DMS79 treated with DMSO at 0.1 percent for 48 hours (cell line): ENCODE data around the gene GPR149.
"Not testable (repeated sequence)": the region's sequence is repeated elsewhere in the genome, so short reads cannot be mapped to it uniquely, and the experiment has no call there.

Source experiments
- DNase-seq: peaks from one replicate; lab custom pipeline; 2025; lab: John Stamatoyannopoulos, UW

GPR149 gene

GRCh38 chr3:154430014-154430413 lies at the start of gene GPR149:
Gene GPR149, minus strand, starts transcription at chr3:154430190. Its CDS starts 575 bp downstream, at chr3:154429615.
- peak; percentile 58 for DNase-seq

DNA sequence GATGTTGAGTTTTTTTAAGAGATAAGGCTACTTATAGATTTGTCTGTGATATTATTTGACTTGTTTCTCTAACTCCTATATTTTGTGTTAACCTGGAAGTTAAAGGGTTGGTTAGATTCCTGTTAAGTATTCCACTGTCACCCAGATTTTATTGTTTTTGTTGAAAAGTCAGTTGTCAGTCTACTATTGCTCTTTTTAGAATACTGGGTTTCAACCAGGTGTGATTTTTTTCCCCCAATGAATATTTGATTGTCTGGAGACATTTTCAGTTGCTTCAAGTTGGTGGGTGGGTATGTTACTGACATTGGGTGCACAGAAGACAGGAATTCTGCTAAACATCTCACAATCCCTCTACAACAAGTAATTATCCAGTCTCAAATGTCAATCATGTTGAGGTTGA lies 43.8 kb upstream of the GPR149 start:
- no peak for DNase-seq

DNA sequence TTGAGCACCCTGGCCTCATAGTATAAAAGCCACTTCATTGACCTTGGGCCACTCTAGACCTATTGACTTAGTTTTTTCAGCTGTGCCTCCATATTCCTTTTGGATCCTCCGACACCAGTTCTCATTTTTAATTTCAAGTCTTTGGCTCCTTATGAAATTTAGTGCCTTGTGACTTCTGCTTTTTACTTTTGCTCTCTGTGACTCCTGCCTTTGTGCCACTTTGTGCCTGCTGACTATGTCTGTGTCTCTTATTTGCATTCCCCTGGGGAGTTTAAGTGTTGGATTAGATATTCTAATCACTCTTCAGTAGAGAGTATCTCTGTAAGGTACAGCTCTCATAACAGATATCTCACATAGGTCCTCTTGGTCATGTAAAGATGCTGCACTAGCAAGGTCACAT lies 39.6 kb upstream of the GPR149 start:
- DNase-seq: no peak

GRCh38 chr3:154464440-154465190 lies 34.6 kb upstream of the GPR149 start:
- no peak for DNase-seq

DNA sequence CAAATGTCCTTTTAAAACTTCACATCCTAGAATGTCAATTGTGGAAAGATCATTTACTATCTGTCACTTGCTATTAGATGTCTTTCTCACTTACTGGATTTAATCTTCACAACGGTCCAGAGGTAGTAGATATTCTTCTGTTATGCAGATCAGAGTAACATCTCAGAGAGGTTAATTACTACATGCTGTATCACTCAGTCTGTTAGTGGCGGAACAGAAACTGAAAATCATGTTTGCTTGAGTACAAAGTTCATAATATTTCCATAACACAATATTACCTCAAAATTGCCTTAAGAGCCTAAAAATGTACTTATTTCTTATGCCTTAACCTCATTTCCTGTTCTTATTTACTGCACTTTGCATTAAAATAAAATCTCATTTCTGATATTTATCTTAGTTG lies 28.6 kb upstream of the GPR149 start:
- DNase-seq: no peak

DNA sequence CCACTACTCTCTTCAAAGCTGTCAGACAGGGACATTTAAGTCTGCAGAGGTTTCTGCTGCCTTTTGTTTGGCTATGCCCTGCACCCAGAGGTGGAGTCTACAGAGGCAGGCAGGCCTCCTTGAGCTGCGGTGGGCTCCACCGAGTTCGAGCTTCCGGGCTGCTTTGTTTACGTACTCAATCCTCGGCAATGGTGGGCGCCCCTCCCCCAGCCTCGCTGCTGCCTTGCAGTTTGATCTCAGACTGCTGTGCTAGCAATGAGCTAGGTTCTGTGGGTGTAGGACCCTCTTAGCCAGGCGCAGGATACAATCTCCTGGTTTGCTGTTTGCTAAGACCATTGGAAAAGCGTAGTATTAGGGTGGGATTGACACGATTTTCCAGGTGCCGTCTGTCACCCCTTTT lies 9.1 kb upstream of the GPR149 start:
- DNase-seq: not testable (repeated sequence)

- no peak for DNase-seq
These were observed 1.1 kb upstream of the GPR149 start for GRCh38 chr3:154431043-154431442.

GRCh38 chr3:154428286-154429206 lies 1.4 kb downstream of the GPR149 start:
- DNase-seq: peak; percentile 20

- DNase-seq: peak; percentile 42
These were observed 2.2 kb downstream of the GPR149 start for GRCh38 chr3:154427685-154428285.

DNA sequence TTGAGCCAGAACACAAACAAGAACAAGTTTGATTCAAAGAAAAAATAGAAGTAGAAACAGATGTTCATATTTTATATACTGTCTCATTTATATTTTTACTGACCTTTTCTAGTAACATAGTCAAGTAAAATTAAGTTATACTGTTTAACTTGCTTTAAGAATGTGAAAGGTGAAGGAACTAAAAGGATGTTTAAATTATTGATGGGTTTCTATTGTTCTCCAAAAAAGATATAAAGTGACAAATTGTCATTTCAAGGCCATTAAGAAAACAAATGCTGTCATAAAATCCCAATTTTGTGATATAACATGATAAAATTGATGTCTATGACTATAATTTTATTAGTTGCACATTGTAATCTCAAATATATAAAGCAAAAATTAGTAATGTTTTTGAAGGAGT lies 7.3 kb downstream of the GPR149 start:
- DNase-seq: no peak

- no peak for DNase-seq
These were observed 8.9 kb downstream of the GPR149 start for GRCh38 chr3:154421083-154421482.

DNA sequence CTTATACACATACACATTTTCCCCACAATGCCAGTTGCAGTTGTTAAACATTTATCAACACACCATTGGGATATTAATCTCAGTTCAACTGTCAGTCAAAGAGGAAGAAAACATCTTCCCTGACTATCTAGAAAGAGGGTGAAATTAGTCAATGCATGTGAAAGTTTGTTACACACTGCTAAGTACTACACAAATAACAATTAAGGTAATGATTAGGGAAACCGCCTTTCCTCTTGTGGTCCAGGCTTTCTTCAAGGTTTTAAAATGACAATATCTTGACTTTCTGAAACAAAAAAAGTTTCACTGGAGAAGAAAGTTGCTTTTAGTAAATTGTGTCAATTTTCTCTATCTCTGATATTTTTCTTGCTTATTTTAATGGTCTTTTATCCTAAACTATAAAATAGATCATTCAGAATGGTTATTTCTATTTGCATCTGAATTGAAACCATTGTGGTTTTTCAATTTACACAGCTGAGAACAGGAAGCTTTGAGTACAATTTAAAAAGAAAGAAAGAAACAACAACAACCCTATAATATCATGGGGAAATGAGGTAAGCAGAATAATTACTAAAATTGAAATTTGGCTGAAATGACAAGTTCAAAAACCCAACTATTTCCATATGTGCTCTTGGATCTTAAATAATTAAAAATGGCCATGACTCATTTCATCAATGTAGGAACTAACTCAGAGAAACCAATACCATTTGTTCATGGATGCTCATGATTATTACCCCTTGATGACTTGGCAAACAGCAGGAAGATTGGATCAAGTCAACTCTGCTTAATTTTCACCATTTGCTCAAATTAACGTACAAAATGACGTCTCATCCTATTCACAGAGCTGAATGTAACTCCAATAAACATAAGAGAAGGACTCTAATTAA lies 31.7 kb downstream of the GPR149 start:
- DNase-seq: no peak

GRCh38 chr3:154389861-154390260 lies 40.1 kb downstream of the GPR149 start:
- no peak for DNase-seq

DNA sequence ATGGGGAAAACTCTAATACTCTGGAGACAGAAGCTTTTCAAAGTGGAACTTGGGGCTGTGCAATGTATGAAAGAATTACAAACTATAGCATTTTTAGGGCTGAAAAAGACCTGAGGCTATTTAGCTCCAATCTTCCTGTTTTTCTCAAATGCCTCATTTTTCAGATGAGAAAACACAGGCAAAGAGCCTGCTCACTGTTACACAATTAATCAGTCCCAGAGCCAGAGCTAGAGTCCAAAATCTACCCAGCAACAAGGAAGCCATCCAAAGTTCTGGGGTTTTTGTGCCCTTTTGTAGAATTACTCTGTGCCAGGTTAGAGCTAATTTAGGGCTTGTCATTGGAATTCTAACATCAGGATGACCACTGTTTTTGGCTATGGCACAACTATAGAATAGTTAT lies 45.5 kb downstream of the GPR149 start:
- DNase-seq: no peak

- no peak for DNase-seq
These were observed 51.7 kb downstream of the GPR149 start for GRCh38 chr3:154378311-154378710.

DNA sequence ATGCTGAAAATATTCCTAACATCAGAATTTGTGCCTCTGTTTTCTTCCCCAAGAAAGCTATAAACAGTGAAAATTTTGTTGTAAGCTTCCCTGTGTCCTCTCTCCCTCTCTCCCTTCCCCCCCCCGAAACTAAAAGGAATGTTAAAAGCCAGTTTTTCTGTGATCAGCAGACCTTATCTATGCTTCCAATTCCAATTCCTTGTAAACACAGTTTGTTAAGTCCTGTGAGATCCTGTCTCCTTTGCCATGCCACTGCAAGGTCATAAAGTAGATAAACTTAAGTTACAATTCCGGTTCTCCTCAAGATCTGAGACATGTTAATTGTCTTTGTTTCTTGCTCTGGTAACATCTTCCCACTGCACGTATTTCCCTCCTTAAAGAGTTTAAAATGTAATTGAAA lies 62.8 kb downstream of the GPR149 start:
- no peak for DNase-seq

GRCh38 chr3:154364849-154365248 lies 65.1 kb downstream of the GPR149 start:
- no peak for DNase-seq

GRCh38 chr3:154361099-154361498 lies 68.9 kb downstream of the GPR149 start:
- no peak for DNase-seq

DNA sequence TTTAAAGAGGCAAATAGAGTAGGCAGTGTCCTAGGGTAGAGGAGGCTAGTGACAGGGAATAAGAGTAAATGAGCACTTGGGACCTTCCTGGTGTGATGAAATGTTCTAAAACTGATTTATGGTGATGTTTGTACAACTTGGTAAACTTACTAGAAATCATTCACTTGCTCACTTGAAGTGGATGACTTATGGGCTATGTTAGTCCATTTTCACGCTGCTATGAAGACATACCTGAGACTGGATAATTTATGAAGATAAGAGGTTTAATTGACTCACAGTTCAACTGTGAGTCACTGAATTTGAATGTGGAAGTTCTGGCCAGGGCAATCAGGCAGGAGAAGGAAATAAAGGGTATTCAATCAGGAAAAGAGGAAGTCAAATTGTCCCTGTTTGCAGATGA lies 74.0 kb downstream of the GPR149 start:
- DNase-seq: no peak

- DNase-seq: no peak
These were observed 80.8 kb downstream of the GPR149 start for GRCh38 chr3:154349223-154349622.

GRCh38 chr3:154345422-154346122 lies 84.4 kb downstream of the GPR149 start:
- DNase-seq: no peak
